ENCODE data around the gene BRAF.

DNA sequence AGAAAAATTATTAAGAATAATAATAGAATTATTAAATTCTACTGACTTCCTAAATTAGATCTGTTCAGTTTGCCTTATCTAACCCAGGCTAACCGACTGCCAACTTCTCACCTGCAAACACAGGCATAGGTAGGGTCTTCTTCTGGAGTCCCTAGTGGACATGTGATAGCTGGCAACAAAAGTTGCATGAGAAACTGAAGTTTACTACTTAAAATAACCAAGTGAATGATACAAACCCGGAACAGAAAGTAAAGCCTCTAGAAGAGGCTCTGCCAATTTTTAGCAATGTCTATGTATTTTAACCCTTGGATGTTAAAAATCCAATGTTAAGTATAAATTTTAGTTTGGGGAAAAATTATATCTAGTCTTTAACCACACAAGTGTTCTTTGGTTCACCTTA, 190.6 kb downstream of the BRAF start:
- TF ChIP-seq, protein P1, sequence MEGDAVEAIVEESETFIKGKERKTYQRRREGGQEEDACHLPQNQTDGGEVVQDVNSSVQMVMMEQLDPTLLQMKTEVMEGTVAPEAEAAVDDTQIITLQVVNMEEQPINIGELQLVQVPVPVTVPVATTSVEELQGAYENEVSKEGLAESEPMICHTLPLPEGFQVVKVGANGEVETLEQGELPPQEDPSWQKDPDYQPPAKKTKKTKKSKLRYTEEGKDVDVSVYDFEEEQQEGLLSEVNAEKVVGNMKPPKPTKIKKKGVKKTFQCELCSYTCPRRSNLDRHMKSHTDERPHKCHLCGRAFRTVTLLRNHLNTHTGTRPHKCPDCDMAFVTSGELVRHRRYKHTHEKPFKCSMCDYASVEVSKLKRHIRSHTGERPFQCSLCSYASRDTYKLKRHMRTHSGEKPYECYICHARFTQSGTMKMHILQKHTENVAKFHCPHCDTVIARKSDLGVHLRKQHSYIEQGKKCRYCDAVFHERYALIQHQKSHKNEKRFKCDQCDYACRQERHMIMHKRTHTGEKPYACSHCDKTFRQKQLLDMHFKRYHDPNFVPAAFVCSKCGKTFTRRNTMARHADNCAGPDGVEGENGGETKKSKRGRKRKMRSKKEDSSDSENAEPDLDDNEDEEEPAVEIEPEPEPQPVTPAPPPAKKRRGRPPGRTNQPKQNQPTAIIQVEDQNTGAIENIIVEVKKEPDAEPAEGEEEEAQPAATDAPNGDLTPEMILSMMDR (IDR thresholded peaks at IDR 0.05): no peak
- TF ChIP-seq POLR2A (IDR thresholded peaks at IDR 0.05): no peak

Data from suprapubic skin (tissue), 3 donors.